Measurements from ENCODE around the gene WWC1.

Gene WWC1

DNA sequence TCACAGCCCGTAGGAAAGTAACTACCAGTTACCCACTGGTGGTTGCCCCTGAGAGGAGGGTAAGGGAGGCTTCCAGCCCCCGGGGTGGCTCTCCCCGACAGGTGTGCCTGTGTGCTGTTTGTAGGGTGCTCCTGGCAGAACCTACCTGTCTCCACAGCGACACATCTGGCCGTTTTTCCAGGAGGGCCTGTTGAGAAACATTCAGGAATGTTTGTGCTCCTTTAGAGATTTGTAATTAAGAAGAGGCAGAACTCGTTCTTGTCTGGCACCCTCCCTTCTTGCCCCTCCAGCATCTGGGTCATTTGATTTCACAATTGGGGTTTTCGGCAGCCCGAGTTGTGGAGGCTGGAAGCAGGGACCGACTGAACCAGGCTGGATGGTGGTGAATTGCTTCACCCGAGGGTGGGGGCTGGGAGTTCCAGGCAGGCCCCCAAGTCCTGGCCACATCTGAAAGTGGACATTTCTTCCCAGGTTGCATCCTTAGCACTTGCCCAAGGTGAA, 74.2 kb downstream of the WWC1 start:
- no peak for DNase-seq

DNA sequence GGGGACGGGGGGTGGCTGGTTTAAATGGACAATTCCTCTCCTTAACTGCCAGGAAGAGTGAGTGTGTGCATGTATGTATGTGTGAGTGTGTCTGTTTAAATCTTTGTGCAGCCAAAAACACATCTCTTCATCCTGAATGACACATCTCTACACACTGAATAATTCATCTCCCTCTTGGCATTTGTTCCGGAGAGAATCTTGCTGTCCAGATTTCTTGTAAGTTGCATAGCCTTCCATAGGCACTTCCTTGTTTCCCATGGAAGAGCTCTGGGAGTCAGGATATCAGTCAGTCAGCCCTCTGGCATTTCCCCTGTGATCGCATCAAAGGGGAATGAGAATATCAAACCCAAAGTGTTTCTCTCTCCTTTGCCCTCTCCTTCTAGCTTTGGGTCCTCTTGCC, 74.7 kb downstream of the WWC1 start:
- no peak for DNase-seq

DNA sequence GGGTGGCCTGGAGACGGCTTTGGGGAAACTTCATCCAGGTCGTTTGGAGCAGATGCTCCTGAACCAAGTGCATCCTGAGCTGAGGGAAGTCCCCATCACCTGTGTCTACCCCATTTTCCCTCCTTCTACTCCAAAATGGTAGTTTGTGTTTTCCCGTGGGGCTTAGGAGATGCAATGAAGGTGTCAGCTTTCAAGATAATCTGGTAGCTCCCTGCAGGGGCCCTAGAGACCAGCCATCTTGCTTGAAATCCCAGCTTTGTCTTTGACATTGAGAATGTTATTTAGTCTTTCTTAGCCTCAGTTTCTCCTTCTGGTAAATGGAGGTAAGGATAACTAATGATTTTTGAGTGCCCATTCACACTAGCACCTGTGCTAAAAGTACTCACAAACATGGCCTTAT, 77.4 kb downstream of the WWC1 start:
- no peak for DNase-seq

- no peak for DNase-seq
These were observed 79.4 kb downstream of the WWC1 start for GRCh38 chr5:168370831-168371230.

- no peak for DNase-seq
These were observed 81.0 kb downstream of the WWC1 start for GRCh38 chr5:168372356-168372946.

- no peak for DNase-seq
These were observed 83.1 kb downstream of the WWC1 start for GRCh38 chr5:168374532-168374931.

GRCh38 chr5:168375214-168375613, 83.8 kb downstream of the WWC1 start:
- no peak for DNase-seq

DNA sequence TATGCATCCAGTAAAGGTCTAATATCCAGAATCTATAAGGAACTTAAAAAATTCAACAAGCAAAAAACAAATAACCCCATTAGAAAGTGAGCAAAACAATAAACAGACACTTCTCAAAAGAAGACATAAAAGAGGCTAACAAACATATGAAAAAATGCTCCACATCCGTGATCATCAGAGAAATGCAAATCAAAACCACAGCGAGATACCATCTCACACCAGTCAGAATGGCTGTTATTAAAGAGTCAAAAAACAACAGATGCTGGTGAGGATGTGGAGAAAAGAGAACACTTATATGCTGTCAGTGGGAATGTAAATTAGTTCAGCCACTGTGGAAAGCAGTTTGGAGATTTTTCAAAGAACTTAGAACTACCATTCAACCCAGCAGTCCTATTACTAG, 86.1 kb downstream of the WWC1 start:
- no peak for DNase-seq

- DNase-seq: no peak
These were observed 87.3 kb downstream of the WWC1 start for GRCh38 chr5:168378741-168379140.

DNA sequence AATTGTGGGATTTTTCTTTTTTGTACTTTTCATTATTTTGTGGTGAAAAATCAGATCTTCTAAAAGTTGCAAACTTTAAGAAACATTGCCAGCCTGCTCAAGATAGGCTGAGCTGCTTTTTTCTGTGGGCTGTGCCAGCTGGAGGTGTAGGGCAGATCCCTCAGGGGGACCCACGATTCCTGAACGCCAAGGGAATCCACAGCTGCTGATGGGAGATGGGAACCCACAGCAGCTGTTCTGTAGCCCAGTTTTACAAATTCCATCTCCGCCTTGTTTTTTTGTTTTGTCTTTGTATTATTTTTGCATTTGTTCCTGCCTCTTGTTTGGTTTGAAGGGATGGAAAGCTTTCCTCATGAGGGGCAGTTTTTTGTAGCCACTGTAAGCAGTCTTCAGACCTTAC, 91.0 kb downstream of the WWC1 start:
- DNase-seq: no peak

GRCh38 chr5:168390491-168390890, 99.0 kb downstream of the WWC1 start:
- DNase-seq: no peak

GRCh38 chr5:168393773-168394172, 102.3 kb downstream of the WWC1 start:
- no peak for DNase-seq

- DNase-seq: no peak
These were observed 109.2 kb downstream of the WWC1 start for GRCh38 chr5:168400429-168401220.

- no peak for DNase-seq
These were observed 109.8 kb downstream of the WWC1 start for GRCh38 chr5:168401226-168401625.

DNA sequence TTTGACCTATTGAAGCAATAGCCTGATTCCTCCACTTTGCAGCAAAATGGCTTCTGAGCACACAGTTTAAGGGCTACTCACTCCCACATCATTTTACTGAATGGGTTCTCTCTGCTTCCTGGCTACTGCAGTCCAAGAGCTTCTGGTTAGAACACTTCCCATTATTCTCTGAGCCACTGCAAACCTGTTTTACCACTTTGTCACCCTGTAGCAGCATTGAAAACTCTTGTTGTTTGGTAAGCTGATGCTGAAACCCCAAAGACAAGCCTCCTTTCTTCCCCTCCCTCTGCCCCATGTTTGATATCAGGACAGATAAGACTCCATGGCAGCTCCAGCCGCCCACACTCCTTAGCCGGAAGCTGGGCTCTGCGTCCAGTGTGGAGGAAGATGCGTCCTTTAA, 110.4 kb downstream of the WWC1 start:
- no peak for DNase-seq

- DNase-seq: no peak
These were observed 112.9 kb downstream of the WWC1 start for GRCh38 chr5:168404365-168404764.

- DNase-seq: no peak
These were observed 115.8 kb downstream of the WWC1 start for GRCh38 chr5:168407211-168407610.

DNA sequence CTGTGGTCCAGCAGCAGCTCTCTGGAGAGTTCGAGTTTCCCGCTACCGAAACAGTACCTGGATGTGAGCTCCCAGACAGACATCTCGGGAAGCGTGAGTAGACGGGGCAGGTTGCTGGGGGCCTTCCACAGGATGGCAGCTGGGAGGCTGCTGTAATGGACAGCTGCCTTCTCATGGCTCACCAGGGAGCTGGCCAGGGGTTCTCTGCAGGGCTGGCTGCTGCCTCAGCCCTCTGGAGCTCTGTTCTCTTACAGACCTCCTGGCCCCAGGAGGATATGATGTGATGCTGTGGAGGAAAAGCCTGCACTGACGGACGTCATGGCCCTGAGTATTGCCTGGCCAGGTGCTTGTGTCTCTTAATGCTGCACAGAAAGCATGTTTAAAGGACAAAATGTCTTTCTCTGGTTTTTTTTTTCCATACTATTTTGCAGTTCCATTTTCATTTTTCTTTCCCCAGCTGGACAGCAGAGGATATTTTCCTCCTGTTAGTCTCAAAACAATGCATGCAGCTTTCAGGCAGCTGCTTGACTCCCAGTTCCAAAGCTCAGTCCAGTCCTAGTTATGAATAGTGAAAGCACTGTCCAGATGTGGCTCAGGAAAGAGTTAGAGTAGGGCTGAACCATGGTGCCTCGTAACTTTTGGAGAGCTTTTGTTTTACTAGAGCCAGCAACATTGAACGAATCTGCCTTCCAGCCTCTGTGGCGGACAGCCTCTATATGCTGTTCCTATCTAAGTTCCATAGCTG, 117.3 kb downstream of the WWC1 start:
- no peak for DNase-seq

- DNase-seq: no peak
These were observed 118.4 kb downstream of the WWC1 start for GRCh38 chr5:168409591-168410458.

GRCh38 chr5:168411871-168412270, 120.4 kb downstream of the WWC1 start:
- no peak for DNase-seq

DNA sequence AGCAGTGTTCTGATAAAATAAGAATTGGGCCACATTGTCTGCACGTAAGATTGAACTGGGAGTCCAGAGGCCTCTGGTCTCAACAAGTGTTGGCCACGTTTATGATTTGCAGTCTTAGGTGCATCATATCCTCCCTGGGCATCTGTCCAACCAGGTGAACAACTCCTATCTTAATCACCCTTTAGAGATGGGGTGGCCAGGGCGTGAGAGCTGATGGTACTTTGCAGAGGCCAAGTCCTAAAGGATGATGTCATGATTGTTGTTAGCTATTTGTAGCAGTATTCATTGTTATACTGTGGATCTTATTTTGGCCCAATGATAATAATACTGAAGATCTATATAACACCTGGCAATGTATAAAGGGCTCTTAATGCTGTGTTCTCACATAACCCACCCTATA, 121.6 kb downstream of the WWC1 start:
- no peak for DNase-seq

GRCh38 chr5:168413596-168413995, 122.2 kb downstream of the WWC1 start:
- no peak for DNase-seq

DNA sequence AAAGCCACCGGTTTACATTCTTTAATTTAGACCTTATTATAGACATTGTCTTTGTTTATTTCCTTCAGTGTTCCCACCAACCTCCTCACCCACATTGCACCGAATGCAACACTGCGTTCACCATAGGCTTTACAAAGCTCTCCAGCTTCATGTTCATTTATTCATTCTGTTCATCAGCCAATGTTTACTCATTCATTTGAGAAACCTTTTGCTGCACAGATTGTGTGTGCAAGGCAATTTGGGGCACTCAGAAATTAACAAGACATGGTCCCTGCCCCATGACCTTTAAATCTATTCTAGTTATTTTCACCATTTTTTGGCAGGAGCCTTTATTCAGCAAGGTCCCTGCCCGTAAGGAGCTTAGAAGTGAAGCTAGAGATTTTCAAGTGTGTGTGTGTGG, 124.0 kb downstream of the WWC1 start:
- DNase-seq: no peak

Data from NCI-H446 treated with DMSO at 0.1 percent for 48 hours (cell line).